DMS79 (cell line): ENCODE data around the gene BHLHA15.

Experiments
- DNase-seq: peaks from one replicate; lab custom pipeline; 2025; lab: John Stamatoyannopoulos, UW

Gene BHLHA15

GRCh38 chr7:98244871-98245270 lies 33.6 kb downstream of the BHLHA15 start:
- no peak for DNase-seq

GRCh38 chr7:98248156-98248555 lies 36.9 kb downstream of the BHLHA15 start:
- no peak for DNase-seq

- DNase-seq: no peak
Measured at GRCh38 chr7:98249106-98249505, 37.9 kb downstream of the BHLHA15 start.

GRCh38 chr7:98250789-98251188 lies 39.5 kb downstream of the BHLHA15 start:
- peak; percentile 15 for DNase-seq

GRCh38 chr7:98251231-98251600 lies 40.0 kb downstream of the BHLHA15 start:
- DNase-seq: no peak

DNA sequence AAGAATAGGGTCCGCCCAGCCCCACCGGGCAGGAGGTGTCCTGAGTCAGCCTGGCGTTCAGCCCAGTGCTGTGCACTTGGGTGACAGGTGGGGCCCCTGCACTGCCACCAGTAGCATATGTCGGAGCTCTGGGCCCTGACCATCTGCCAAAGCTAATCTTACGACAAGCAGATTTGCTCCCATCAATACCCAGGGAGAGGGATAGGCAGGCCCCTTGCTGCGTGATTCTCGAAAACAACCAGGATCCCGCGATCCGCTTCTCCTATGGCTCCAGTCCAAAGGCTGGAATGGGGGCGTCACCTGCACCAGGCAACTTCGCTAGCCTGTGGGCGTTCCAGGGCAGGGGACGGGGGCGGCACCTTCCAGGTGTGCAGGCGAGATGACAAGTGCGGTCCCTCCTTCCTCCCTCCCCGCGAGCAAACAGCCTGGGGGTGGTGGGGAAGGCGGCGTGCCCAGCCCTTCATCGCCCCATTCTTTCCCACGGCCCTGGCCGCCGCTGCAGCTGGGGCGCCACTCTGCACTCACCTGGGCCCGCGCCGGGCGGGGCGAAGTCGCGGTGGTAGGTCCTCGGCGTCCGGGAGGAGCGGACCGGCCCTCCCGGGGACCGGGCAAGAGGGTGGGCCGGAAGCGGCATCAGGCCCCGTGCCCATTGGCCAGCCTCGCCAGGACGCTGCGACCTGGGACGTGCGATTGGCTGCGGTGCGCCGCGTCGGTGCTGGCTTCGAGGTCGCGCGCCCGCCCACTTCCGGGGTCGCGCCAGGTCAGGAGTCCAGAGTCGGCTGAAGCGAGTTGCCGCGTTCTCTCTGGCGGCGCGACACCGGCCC lies 40.6 kb downstream of the BHLHA15 start, which contains the start of gene TECPR1:
Gene TECPR1 (minus strand): TSS at position 632 of the 824 bp plus-strand sequence. CDS start 6,086 bp downstream, outside the sequence.
- peak; percentile 79 for DNase-seq

GRCh38 chr7:98252425-98253054 lies 41.3 kb downstream of the BHLHA15 start:
- DNase-seq: no peak

- no peak for DNase-seq
Measured at GRCh38 chr7:98254516-98254915, 43.3 kb downstream of the BHLHA15 start.

GRCh38 chr7:98254951-98255610 lies 43.8 kb downstream of the BHLHA15 start:
- no peak for DNase-seq

GRCh38 chr7:98256431-98256830 lies 45.2 kb downstream of the BHLHA15 start:
- DNase-seq: no peak

GRCh38 chr7:98257701-98258100 lies 46.5 kb downstream of the BHLHA15 start:
- DNase-seq: no peak
